ENCODE data around the gene ACAA2. TPM values are rescaled to one million over a fixed set of nuclear protein-coding genes. Genes with fewer than 3 reads are reported as not detected.
"Not testable (repeated sequence)": the region's sequence is repeated elsewhere in the genome, so short reads cannot be mapped to it uniquely, and the experiment has no call there.

The ACAA2 gene
- polyA plus RNA-seq, 1 of the 3 experiments (the other 2 are of a cell fraction) = 34.9 TPM

- CTCF ChIA-PET; H3K4me1 ChIP-seq (ENCODE audit: control insufficient read depth in 1 of 2, insufficient read depth in 2 of 2, low read depth in 1 of 2, low read length in 1 of 2); H3K4me2 ChIP-seq; H3K9me3 ChIP-seq; H3K9me2 ChIP-seq; H3K9ac ChIP-seq; DNase-seq; H3K27ac ChIP-seq (ENCODE audit: low read depth in 2 of 2, low read length in 1 of 2); H2AFZ ChIP-seq (ENCODE audit: low read depth); POLR2A ChIA-PET; H3K4me3 ChIP-seq (ENCODE audit: low read depth in 2 of 2, low read length in 1 of 2); H3K27me3 ChIP-seq (ENCODE audit: insufficient read depth): not testable (repeated sequence)
- WGBS (ENCODE audit: low lambda C conversion rate) = 100% methylated on average over 4 of the region's 29 CpGs
- Histone ChIP-seq H3K79me2 (ENCODE audit: insufficient read depth) (peaks cover 27% of the 10 kb centered on the region), H3K36me3 (replicated peaks in 1 of 2; ENCODE audit: control insufficient read depth in 1 of 2, insufficient read depth in 2 of 2, low read length in 1 of 2) (peaks cover 39 to 51% of the 10 kb centered on the region in 2 experiments), H3F3A (replicated peaks; ENCODE audit: insufficient read depth) (peaks cover 12% of the 10 kb centered on the region), H4K20me1 (ENCODE audit: insufficient read depth) (peaks cover 14% of the 10 kb centered on the region)
These were observed 13.5 kb downstream of the ACAA2 start for GRCh38 chr18:49799806-49800205.

- DNase-seq = no peak
- Histone ChIP-seq H3K27ac (ENCODE audit: low read depth in 2 of 2, low read length in 1 of 2) (no peak overlapping the region), H3K9ac (no peak overlapping the region), H3K36me3 (replicated peaks in 1 of 2; ENCODE audit: control insufficient read depth in 1 of 2, insufficient read depth in 2 of 2, low read length in 1 of 2) (peaks cover 56 to 69% of the 10 kb centered on the region in 2 experiments), H3K4me2 (no peak overlapping the region), H3F3A (replicated peaks; ENCODE audit: insufficient read depth) (peaks cover 12% of the 10 kb centered on the region), H2AFZ (ENCODE audit: low read depth) (no peak overlapping the region), H3K4me1 (ENCODE audit: control insufficient read depth in 1 of 2, insufficient read depth in 2 of 2, low read depth in 1 of 2, low read length in 1 of 2) (peaks cover 0 to 6% of the 10 kb centered on the region in 2 experiments; a peak in 1 of 4 replicates), H3K27me3 (ENCODE audit: insufficient read depth) (no peaks in the 10 kb centered on the region), H4K20me1 (ENCODE audit: insufficient read depth) (no peaks in the 10 kb centered on the region), H3K79me2 (ENCODE audit: insufficient read depth) (peaks cover 10% of the 10 kb centered on the region; the same call in 1 of the 2 replicates), H3K4me3 (ENCODE audit: low read depth in 2 of 2, low read length in 1 of 2) (no peak overlapping the region), H3K9me2 (no peaks in the 10 kb centered on the region), H3K9me3 (no peaks in the 10 kb centered on the region)
- POLR2A ChIA-PET = no interaction called here
- TF ChIP-seq POLR2AphosphoS5 (IDR thresholded peaks at IDR 0.05; ENCODE audit: low read depth, low read length) (no peak), EZH2phosphoT487 (IDR thresholded peaks at IDR 0.05; ENCODE audit: borderline replicate concordance, low read depth) (no peak), TCF12 (IDR thresholded peaks at IDR 0.05) (no peak), YY1 (IDR thresholded peaks at IDR 0.05; ENCODE audit: low read depth) (no peak), ZBTB33 (IDR thresholded peaks at IDR 0.05; ENCODE audit: borderline replicate concordance, low read depth) (no peak), PBX3 (IDR thresholded peaks at IDR 0.05) (no peak), SIN3A (IDR thresholded peaks at IDR 0.05; ENCODE audit: borderline replicate concordance, low read depth, low read length) (no peak), FOXM1 (IDR thresholded peaks at IDR 0.05; ENCODE audit: low read depth) (no peak), CHD2 (IDR thresholded peaks at IDR 0.05; ENCODE audit: low read length, partially characterized antibody) (no peak), EP300 (IDR thresholded peaks at IDR 0.05; ENCODE audit: borderline replicate concordance in 1 of 2, low read depth in 1 of 2, low read length in 1 of 2) (no peak), FOSL2 (IDR thresholded peaks at IDR 0.05; ENCODE audit: borderline replicate concordance, low read depth) (no peak), GABPA (IDR thresholded peaks at IDR 0.05; ENCODE audit: low read depth) (no peak), NFIC (IDR thresholded peaks at IDR 0.05; ENCODE audit: borderline replicate concordance) (no peak), MEF2A (IDR thresholded peaks at IDR 0.05; ENCODE audit: borderline replicate concordance, low read depth) (no peak), RXRA (IDR thresholded peaks at IDR 0.05; ENCODE audit: borderline replicate concordance, low read depth) (no peak), FOXJ3 (CRISPR knock-in tag; IDR thresholded peaks at IDR 0.05) (no peak), RCOR1 (IDR thresholded peaks at IDR 0.05; ENCODE audit: low read length) (no peak), TAF1 (IDR thresholded peaks at IDR 0.05; ENCODE audit: borderline replicate concordance, low read depth, low read length) (no peak)
- TF ChIP-seq, protein P1, sequence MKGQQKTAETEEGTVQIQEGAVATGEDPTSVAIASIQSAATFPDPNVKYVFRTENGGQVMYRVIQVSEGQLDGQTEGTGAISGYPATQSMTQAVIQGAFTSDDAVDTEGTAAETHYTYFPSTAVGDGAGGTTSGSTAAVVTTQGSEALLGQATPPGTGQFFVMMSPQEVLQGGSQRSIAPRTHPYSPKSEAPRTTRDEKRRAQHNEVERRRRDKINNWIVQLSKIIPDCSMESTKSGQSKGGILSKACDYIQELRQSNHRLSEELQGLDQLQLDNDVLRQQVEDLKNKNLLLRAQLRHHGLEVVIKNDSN (IDR thresholded peaks at IDR 0.05; ENCODE audit: borderline replicate concordance, low read depth) = no peak
- CTCF ChIA-PET = no interaction called here
- WGBS (ENCODE audit: low lambda C conversion rate) = 96% methylated on average over 4 of the region's 4 CpGs
These were observed 15.3 kb downstream of the ACAA2 start for GRCh38 chr18:49798001-49798400.

All from SK-N-SH (cell line).